Muscle layer of duodenum (tissue), 2 donors: Measurements from ENCODE around the gene ENO1.
"Not testable (repeated sequence)": the region's sequence is repeated elsewhere in the genome, so short reads cannot be mapped to it uniquely, and the experiment has no call there.

Experiments used
- H3K27ac ChIP-seq: one replicate; pipeline ENCODE4 v1.7.0; 2013; ENCODE audit warnings: mild to moderate bottlenecking, low read length
- H3K27me3 ChIP-seq: one replicate; pipeline ENCODE4 v1.7.0; 2013; ENCODE audit warnings: low read depth, mild to moderate bottlenecking, control low read depth, low read length
- H3K36me3 ChIP-seq, 2 donors: one replicate each; pipeline ENCODE4 v1.7.0; 2013; ENCODE audit warnings: low read length in 2 of 2, control low read depth in 1 of 2, mild to moderate bottlenecking in 1 of 2; ENCODE audit not compliant: insufficient read depth in 2 of 2, control insufficient read depth in 1 of 2
- H3K4me1 ChIP-seq, 2 donors: one replicate each; pipeline ENCODE4 v1.7.0; 2013; ENCODE audit warnings: low read length in 2 of 2, mild to moderate bottlenecking in 2 of 2, control low read depth in 1 of 2, moderate library complexity in 1 of 2; ENCODE audit not compliant: insufficient read depth in 2 of 2, control insufficient read depth in 1 of 2
- H3K4me3 ChIP-seq, 2 donors: one replicate each; pipeline ENCODE4 v1.7.0; 2013; ENCODE audit warnings: low read length in 2 of 2, low read depth in 1 of 2, mild to moderate bottlenecking in 1 of 2
- H3K9me3 ChIP-seq, 2 donors: one replicate each; pipeline ENCODE4 v1.7.0; 2013; ENCODE audit warnings: low read length in 2 of 2, control low read depth in 1 of 2, mild to moderate bottlenecking in 1 of 2; ENCODE audit not compliant: control insufficient read depth in 1 of 2
- donor health status: healthy.

ENO1 gene

DNA sequence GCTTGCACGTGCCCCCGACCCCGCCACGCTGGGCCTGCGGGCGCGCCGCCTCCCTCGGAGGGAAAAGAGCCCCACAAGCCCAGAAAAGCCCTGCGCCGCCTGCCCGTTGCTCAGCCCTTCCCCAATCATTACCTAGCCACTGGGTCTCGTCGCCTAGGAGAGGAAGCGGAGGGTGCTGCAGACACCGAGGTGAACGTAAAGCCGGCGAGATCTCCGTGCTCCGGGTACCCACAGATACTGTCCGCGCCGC is at the start of gene ENO1:
Gene ENO1, minus strand, starts transcription at position 239 of the 250 bp plus-strand sequence. CDS start 3,778 bp downstream, outside the sequence.
- H3K9me3 ChIP-seq, result no peaks in the 10 kb centered on the region
- H3K27ac ChIP-seq, result peak within 1 kb of the TSS; percentile 97
- peak within 1 kb of the TSS; percentile 78 to 98 for H3K4me3 ChIP-seq
- H3K4me1 ChIP-seq, result peaks cover 22 to 42% of the 10 kb centered on the region in 2 donors
- peaks cover 12 to 16% of the 10 kb centered on the region in 2 donors for H3K36me3 ChIP-seq
- H3K27me3 ChIP-seq, result no peaks in the 10 kb centered on the region

- H3K36me3 ChIP-seq, result no peaks in the 10 kb centered on the region
- H3K9me3 ChIP-seq, result no peaks in the 10 kb centered on the region
- no peak overlapping the region for H3K4me3 ChIP-seq
- H3K27me3 ChIP-seq, result no peaks in the 10 kb centered on the region
- no peak overlapping the region for H3K27ac ChIP-seq
- no peaks in the 10 kb centered on the region for H3K4me1 ChIP-seq
Observed at GRCh38 chr1:8926707-8927694, 48.5 kb upstream of the ENO1 start.

- Histone ChIP-seq H3K27me3 (no peaks in the 10 kb centered on the region), H3K4me3 (no peak overlapping the region), H3K9me3 (no peaks in the 10 kb centered on the region), H3K27ac (no peak overlapping the region), H3K36me3 (no peaks in the 10 kb centered on the region), H3K4me1 (no peaks in the 10 kb centered on the region)
Observed at GRCh38 chr1:8925960-8926359, 47.5 kb upstream of the ENO1 start.

DNA sequence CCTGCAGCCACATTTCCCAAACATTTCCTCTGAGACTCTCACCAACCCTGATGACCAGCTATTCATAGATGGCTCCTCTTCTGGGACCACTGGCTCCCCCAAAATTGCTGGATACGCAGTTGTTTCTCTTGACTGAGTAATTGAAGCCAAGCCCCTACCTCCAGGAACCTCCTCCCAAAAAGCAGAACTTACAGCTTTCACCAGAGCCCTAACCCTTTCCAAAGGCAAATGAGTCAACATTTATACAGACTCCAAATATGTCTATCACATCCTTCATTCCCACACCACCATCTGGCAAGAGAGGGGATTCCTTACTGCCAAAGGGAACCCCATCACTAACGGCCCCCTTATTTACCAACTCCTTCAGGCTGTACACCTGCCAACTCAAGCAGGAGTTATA is 46.9 kb upstream of the ENO1 start:
- Histone ChIP-seq H3K27ac (no peak overlapping the region), H3K4me1 (no peaks in the 10 kb centered on the region), H3K9me3 (no peaks in the 10 kb centered on the region), H3K4me3 (no peak overlapping the region), H3K27me3 (no peaks in the 10 kb centered on the region), H3K36me3 (no peaks in the 10 kb centered on the region)

GRCh38 chr1:8922962-8923361 is 44.5 kb upstream of the ENO1 start:
- no peaks in the 10 kb centered on the region for H3K36me3 ChIP-seq
- H3K27ac ChIP-seq, result no peak overlapping the region
- no peaks in the 10 kb centered on the region for H3K27me3 ChIP-seq
- no peaks in the 10 kb centered on the region for H3K4me1 ChIP-seq
- no peaks in the 10 kb centered on the region for H3K9me3 ChIP-seq
- no peak overlapping the region for H3K4me3 ChIP-seq

DNA sequence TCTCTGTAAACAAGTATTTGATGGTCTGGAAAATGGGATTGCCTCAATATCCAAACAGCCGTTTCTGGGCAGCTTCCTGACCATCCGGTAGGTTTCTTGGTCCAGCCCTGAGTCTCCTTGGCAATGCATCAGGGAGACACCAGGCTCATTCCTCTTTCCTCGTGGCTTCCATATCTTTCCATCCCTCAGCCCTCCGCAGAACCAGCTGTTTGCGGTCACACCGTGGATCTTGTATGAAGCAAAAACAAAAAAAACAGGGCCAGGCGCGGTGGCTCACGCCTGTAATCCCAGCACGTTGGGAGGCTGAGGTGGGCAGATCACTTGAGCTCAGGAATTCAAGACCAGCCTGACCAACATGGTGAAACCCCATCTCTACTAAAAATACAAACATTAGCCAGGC is 39.0 kb upstream of the ENO1 start:
- not testable (repeated sequence) for H3K27me3 ChIP-seq

DNA sequence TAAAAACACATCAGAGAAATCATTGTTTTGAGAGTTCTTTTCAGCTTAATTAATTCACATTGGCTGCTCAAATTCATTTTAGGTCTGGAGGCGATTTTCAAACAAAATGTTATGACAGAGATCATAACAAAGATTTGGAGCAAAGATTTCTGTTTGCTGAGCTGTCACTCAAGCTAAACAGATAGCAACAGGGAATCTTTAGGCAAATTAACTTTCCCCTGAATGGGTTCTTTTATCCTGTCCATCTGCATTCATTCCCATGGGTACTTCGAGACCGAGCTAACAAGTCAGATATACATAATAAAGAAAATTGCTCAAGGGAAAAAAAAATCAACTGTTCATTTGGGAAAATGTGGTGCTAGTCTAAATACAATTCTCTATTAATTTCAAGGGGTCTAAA is 37.0 kb upstream of the ENO1 start:
- Histone ChIP-seq H3K36me3 (no peaks in the 10 kb centered on the region), H3K27me3 (no peaks in the 10 kb centered on the region), H3K4me3 (no peak overlapping the region), H3K27ac (no peak overlapping the region), H3K4me1 (no peaks in the 10 kb centered on the region), H3K9me3 (no peaks in the 10 kb centered on the region)

More for the DNA sequence above, 39.0 kb upstream of the ENO1 start:
- H3K4me3 ChIP-seq, H3K4me1 ChIP-seq, H3K36me3 ChIP-seq, H3K9me3 ChIP-seq, H3K27ac ChIP-seq: not testable (repeated sequence)

DNA sequence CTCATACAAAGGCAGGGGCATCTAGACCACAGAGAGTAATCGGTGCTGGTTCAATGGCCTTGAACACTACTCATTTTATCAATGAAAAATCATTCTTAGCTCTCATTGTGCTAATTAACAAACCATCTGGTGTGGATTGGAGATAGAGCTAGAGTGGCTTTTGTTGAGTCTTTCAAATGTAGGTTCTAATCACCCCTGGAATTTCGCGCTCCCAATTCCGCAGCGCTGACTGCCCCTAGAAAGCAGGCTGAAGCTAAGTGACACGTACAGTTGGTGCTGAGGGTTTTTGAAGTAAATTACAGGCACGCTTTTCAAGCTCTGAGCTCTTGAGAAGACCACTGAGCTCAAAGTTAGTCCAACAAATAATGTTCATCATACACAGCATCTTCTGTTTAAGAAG is 36.0 kb upstream of the ENO1 start:
- H3K4me3 ChIP-seq, result no peak overlapping the region
- no peaks in the 10 kb centered on the region for H3K27me3 ChIP-seq
- H3K27ac ChIP-seq, result no peak overlapping the region
- no peaks in the 10 kb centered on the region for H3K4me1 ChIP-seq
- H3K9me3 ChIP-seq, result no peaks in the 10 kb centered on the region
- H3K36me3 ChIP-seq, result no peaks in the 10 kb centered on the region

DNA sequence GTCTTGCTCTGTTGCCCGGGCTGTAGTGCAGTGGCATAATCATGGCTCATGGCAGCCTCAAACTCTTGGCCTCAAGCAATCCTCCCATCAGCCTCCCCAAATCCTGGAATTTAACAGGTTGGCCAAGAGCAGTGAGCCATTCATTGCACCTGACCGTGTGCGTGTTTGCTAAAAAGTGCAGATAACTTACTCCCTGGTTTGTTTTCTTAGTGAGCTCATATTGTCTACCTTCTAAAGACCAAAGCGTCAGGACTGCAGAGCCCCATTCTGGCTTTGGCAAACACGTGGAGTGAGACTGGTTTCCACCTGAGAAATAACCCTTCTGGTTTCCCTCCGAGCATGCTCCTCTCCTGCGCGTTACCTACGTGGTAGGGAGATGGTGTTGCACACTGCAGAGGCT is 35.0 kb upstream of the ENO1 start:
- no peaks in the 10 kb centered on the region for H3K9me3 ChIP-seq
- no peaks in the 10 kb centered on the region for H3K36me3 ChIP-seq
- H3K4me1 ChIP-seq, result no peaks in the 10 kb centered on the region
- H3K4me3 ChIP-seq, result no peak overlapping the region
- no peak overlapping the region for H3K27ac ChIP-seq
- no peaks in the 10 kb centered on the region for H3K27me3 ChIP-seq

- Histone ChIP-seq H3K36me3 (no peaks in the 10 kb centered on the region), H3K27ac (no peak overlapping the region), H3K9me3 (no peaks in the 10 kb centered on the region), H3K4me3 (no peak overlapping the region), H3K4me1 (no peaks in the 10 kb centered on the region), H3K27me3 (no peaks in the 10 kb centered on the region)
Observed at GRCh38 chr1:8911416-8912309, 33.2 kb upstream of the ENO1 start.

DNA sequence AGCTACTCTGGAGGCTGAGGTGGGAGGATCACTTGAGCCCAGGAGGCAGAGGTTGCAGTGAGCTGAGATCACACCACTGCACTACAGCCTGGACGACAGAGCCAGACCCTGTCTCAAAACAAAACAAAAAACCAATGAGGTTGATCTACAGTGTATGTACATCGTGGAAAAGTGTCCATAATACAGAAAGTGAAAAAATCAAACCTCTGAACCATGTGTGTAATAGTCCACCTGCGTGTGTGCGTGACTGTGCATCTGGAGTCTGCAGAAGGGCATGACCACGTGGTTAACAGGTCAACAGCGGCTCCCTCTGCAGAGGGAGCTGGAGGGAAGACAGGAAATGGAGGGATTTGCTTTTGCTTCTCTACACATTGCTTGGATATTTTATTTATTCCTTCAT is 32.4 kb upstream of the ENO1 start:
- H3K27ac ChIP-seq, result no peak overlapping the region
- H3K36me3 ChIP-seq, result no peaks in the 10 kb centered on the region
- H3K27me3 ChIP-seq, result no peaks in the 10 kb centered on the region
- H3K9me3 ChIP-seq, result no peaks in the 10 kb centered on the region
- no peaks in the 10 kb centered on the region for H3K4me1 ChIP-seq
- H3K4me3 ChIP-seq, result no peak overlapping the region
